Mesothelial cell of epicardium (in vitro differentiated cells): ENCODE measurements around the gene COL4A1. TPM values are rescaled to one million over a fixed set of nuclear protein-coding genes. Genes with fewer than 3 reads are reported as not detected.

Experiments
- DNase-seq, 2 experiments: peaks; one replicate each; pipeline ENCODE4 v3.0.0; 2021; ENCODE audit warnings: low spot score in 2 of 2; ENCODE audit not compliant: unreplicated experiment in 2 of 2
- H3K27ac Mint-ChIP-seq: 2 replicates; pipeline ENCODE4 v1.8.0; 2021; ENCODE audit warnings: mixed read lengths
- H3K27me3 Mint-ChIP-seq: 2 replicates; pipeline ENCODE4 v1.8.0; 2021; ENCODE audit warnings: low read depth, mixed read lengths
- H3K36me3 Mint-ChIP-seq: 2 replicates; pipeline ENCODE4 v1.8.0; 2021; ENCODE audit warnings: mixed read lengths
- H3K4me1 Mint-ChIP-seq: 2 replicates; pipeline ENCODE4 v1.8.0; 2021; ENCODE audit warnings: mixed read lengths
- H3K4me3 Mint-ChIP-seq: 2 replicates; pipeline ENCODE4 v1.8.0; 2021; ENCODE audit warnings: mild to moderate bottlenecking, moderate library complexity, mixed read lengths
- H3K9me3 Mint-ChIP-seq: 2 replicates; pipeline ENCODE4 v1.8.0; 2021; ENCODE audit warnings: mixed read lengths
- total RNA-seq: library from RNA; stranded (reverse); gene quantifications from 3 replicates; pipeline ENCODE4 v1.2.1, GENCODE V29; 2021
- TF ChIP-seq, protein P1 (sequence below): fragments of 200-600 bp; sonication (generic); IDR thresholded peaks from one replicate; pipeline ENCODE4 v1.5.0; 2021; ENCODE audit warnings: antibody characterized with exemption; ENCODE audit not compliant: unreplicated experiment

Gene COL4A1
- total RNA-seq, 1 donor from 2014 or later: 362 TPM

DNA sequence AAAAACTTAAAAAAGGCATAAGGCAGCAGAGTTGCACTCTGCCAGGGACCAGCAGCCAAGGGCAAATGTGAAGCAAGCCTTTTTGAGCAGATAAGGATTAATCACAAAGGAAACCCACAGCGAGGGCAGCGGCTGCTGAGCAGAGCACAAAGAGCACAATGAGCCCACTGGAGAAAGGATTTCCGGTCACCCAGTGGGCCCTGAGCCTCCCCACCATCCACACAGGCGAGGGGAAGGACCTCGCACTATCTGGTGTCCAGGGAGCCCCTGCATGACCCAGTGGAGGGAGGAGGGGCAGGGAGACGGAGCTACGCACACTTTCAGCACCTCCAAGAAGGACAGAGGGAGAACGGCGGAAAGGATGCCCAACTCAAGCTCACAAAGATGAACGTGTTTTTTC lies 40.0 kb downstream of the COL4A1 start:
- no peaks in the 10 kb centered on the region for H3K36me3 Mint-ChIP-seq
- H3K27ac Mint-ChIP-seq: no peak overlapping the region
- no peaks in the 10 kb centered on the region for H3K9me3 Mint-ChIP-seq
- no peak for DNase-seq
- H3K27me3 Mint-ChIP-seq: no peaks in the 10 kb centered on the region
- H3K4me3 Mint-ChIP-seq: no peak overlapping the region
- H3K4me1 Mint-ChIP-seq: peaks cover 31% of the 10 kb centered on the region
- TF ChIP-seq, protein P1, sequence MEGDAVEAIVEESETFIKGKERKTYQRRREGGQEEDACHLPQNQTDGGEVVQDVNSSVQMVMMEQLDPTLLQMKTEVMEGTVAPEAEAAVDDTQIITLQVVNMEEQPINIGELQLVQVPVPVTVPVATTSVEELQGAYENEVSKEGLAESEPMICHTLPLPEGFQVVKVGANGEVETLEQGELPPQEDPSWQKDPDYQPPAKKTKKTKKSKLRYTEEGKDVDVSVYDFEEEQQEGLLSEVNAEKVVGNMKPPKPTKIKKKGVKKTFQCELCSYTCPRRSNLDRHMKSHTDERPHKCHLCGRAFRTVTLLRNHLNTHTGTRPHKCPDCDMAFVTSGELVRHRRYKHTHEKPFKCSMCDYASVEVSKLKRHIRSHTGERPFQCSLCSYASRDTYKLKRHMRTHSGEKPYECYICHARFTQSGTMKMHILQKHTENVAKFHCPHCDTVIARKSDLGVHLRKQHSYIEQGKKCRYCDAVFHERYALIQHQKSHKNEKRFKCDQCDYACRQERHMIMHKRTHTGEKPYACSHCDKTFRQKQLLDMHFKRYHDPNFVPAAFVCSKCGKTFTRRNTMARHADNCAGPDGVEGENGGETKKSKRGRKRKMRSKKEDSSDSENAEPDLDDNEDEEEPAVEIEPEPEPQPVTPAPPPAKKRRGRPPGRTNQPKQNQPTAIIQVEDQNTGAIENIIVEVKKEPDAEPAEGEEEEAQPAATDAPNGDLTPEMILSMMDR: no peak

DNA sequence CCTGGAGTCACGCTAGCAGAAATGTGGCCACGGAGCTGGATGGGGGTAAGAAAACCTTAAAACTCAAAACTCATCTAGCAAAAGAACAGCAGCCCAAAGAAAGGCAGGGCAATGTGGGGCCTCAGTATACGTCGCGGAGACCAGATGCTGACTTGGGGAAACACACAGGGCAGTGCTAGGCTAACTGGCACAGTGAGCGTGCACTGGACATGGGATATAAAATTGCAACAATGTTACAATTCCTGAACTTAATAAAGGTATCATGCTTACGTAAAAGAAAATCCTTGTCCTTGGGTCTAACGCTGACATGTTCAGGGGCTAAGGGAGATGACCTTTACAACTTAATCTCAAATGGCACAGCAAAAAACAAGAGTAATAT lies 40.5 kb downstream of the COL4A1 start:
- Mint-ChIP-seq H3K4me3 (no peak overlapping the region), H3K27ac (no peak overlapping the region)

DNA sequence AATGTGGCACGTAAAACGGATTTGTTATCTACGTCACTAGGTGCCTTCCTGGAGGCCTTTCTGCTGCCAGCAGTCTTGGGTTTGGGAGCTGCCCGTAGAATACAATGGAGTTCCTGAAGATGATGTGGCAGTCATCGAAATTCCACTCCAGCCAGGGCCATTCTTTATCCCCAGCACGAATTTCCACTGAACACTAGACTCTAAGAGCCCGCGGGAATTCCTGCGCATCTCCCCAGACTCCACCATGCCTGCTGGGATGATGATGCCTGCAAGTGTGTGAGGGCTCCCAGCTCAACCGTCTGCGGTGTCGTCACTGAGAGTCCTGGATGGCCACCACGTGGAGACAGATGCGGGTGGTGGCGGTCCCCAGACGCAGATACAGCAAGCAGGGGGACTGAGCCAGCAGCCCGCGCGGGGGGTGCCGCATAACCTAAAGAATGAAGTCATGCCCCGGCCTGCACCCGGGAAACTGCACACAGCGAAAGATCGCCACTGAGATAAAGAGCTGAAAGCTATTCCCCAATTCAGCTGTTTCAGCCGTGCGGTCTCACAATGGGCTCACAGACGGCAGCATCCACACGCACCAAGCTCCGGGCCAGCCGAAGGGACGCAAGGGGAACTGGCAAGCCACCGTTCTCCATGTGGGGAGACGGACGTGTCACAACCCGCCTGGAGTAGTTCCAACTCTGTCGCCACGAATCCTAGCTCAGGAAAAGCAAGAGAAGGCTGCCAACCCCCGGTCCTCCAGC lies 41.1 kb downstream of the COL4A1 start:
- TF ChIP-seq, protein P1: no peak
- Mint-ChIP-seq H3K4me3 (no peak overlapping the region), H3K27me3 (no peaks in the 10 kb centered on the region), H3K4me1 (peaks cover 39% of the 10 kb centered on the region), H3K9me3 (no peaks in the 10 kb centered on the region), H3K36me3 (no peaks in the 10 kb centered on the region), H3K27ac (no peak overlapping the region)
- no peak for DNase-seq

More for the DNA sequence above, 40.5 kb downstream of the COL4A1 start:
- H3K27me3 Mint-ChIP-seq: no peaks in the 10 kb centered on the region
- H3K36me3 Mint-ChIP-seq: no peaks in the 10 kb centered on the region
- no peak for DNase-seq
- no peaks in the 10 kb centered on the region for H3K9me3 Mint-ChIP-seq
- TF ChIP-seq, protein P1: no peak
- H3K4me1 Mint-ChIP-seq: peaks cover 37% of the 10 kb centered on the region

DNA sequence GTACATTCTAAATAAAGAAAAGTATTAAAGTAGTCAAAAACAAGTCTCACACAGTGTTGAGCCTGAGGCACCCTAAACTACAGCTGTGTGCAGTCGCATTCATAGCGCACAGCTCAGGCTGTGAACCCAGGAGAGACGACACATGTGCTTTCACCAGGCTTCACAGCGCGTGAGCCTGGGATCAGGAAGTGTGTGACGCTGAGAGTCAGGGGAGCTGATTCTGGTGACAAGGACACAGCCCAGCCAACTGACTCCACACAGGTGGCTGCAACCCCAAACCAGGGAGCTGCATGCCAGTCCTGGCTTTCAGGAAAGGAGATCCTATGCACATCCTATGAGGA lies 41.6 kb downstream of the COL4A1 start:
- Mint-ChIP-seq H3K27ac (no peak overlapping the region), H3K36me3 (no peaks in the 10 kb centered on the region), H3K27me3 (no peaks in the 10 kb centered on the region), H3K9me3 (no peaks in the 10 kb centered on the region), H3K4me3 (no peak overlapping the region), H3K4me1 (peaks cover 39% of the 10 kb centered on the region)
- no peak for DNase-seq
- TF ChIP-seq, protein P1: no peak

DNA sequence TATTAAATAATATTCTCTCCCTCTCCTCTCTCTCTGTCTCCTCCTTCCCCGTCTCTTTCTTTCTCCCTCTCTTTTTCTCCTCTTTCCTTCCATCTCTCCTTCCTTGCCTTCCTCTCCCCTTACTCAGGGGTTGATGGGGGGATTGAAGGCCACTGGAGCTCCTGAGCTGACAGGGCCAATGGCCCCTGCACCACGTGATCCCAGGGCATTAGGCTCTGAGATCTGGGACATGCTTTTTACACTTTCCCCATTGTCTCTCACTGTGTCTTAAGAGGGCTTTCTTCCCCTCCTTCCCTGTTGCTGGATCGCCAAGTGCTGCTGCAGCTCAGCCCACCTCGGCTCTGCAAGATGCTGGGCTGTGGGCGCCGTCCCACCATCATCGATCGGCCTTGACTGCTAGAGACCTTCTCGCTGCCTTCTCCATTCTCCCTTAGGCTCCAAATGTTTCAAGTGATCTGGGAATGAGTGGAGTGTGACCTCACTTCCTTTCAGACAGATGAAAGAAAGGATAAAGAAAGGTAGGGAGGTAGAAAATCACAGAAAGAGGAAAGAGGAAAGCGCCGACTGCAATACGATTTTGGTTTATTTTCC lies 42.2 kb downstream of the COL4A1 start:
- H3K27me3 Mint-ChIP-seq: no peaks in the 10 kb centered on the region
- no peaks in the 10 kb centered on the region for H3K9me3 Mint-ChIP-seq
- H3K36me3 Mint-ChIP-seq: no peaks in the 10 kb centered on the region
- H3K4me3 Mint-ChIP-seq: no peak overlapping the region
- DNase-seq: no peak
- TF ChIP-seq, protein P1: no peak
- no peak overlapping the region for H3K27ac Mint-ChIP-seq
- H3K4me1 Mint-ChIP-seq: peaks cover 39% of the 10 kb centered on the region
